ENCODE results near the gene ETF1. TPM values are rescaled to one million over a fixed set of nuclear protein-coding genes. Genes with fewer than 3 reads are reported as not detected.

Gene ETF1
- total RNA-seq, 2 donors from 2014 or later, result 67.6 to 115 TPM

DNA sequence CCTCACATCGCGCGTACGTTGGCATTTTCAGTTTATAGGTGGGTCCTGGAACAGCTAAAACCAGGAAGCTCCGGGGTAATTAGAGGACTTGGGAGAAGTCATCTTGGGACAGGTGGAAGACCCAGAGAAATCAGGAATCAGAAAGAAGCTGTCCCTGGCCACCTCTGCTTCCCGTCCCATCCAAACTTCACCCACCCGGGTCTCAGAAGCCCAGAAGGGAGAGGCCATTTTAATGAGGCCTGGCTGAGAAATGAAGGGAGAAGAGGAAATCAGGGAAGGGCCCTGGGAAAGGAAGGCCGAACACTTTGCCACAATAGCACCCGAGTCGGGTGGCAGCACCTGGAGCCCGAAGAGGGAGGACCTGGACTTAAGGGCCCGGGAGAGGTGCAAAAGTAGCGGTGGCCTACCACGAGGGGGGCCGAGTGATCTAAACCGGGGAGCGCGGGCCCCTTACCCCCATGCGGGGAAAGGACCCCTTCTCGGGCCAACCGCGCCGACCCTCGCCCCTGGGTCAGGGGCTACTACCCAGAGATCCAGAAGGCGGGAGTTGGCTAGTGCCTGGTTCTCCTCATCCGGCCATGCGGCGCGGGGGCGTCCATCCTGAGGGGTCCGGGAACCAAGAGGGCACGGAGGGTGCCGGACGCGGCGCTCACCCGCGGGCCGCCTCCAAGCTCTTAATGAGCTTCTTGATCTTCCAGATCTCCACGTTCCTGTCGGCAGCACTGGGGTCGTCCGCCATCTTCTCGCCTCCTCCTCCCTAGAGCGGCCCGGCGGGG is 668 bp downstream of the ETF1 start:
- DNase-seq (ENCODE audit: low spot score) (no peak), ATAC-seq (ENCODE audit: insufficient number of reproducible peaks, low FRiP score, low read depth) (no peak)
- H3K4me1 ChIP-seq (ENCODE audit: control insufficient read depth in 1 of 2, low read depth in 2 of 2), result peaks cover 40 to 60% of the 10 kb centered on the region in 2 donors
- peak overlapping the region; percentile 97 for H3K4me3 ChIP-seq
- no peaks in the 10 kb centered on the region for H3K27me3 ChIP-seq (replicated peaks; ENCODE audit: insufficient read depth)
- H3K9me3 ChIP-seq, result no peaks in the 10 kb centered on the region
- H3K36me3 ChIP-seq, result no peaks in the 10 kb centered on the region
- H3K27ac ChIP-seq, result peak overlapping the region; percentile 98
- TF ChIP-seq, protein P1, sequence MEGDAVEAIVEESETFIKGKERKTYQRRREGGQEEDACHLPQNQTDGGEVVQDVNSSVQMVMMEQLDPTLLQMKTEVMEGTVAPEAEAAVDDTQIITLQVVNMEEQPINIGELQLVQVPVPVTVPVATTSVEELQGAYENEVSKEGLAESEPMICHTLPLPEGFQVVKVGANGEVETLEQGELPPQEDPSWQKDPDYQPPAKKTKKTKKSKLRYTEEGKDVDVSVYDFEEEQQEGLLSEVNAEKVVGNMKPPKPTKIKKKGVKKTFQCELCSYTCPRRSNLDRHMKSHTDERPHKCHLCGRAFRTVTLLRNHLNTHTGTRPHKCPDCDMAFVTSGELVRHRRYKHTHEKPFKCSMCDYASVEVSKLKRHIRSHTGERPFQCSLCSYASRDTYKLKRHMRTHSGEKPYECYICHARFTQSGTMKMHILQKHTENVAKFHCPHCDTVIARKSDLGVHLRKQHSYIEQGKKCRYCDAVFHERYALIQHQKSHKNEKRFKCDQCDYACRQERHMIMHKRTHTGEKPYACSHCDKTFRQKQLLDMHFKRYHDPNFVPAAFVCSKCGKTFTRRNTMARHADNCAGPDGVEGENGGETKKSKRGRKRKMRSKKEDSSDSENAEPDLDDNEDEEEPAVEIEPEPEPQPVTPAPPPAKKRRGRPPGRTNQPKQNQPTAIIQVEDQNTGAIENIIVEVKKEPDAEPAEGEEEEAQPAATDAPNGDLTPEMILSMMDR (IDR thresholded peaks at IDR 0.05), result no peak

DNA sequence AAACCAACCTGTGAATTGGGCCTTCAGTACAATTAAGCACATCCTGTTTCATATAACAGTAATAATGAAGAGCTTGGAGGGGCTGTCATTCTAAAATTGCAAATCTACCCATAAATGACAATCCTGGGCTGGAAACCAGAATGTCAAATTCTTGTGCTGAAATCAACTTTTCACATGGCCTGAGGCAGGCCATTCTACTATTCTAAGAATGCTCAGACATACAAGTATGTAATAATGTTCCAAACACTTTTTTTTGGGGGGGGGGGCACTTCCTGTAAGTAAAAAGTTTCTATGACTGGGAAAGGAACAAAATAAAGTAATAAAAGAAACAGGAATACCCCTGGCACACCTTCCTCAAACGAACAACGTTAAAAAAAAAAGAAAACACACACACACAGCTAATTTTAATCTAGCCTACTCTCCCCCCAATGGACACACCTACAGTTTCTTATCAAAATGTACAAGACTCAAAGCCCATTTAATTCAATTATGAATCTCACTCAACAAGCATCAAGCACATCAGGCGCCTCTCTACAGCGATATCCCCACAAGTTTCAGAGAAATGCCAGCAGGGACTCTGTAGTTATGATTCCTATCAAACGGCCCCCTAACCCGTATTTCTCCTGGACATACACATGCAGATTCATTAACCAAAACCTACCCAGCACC is 1.4 kb downstream of the ETF1 start:
- Histone ChIP-seq H3K27me3 (replicated peaks; ENCODE audit: insufficient read depth) (no peaks in the 10 kb centered on the region), H3K9me3 (no peaks in the 10 kb centered on the region), H3K27ac (peak overlapping the region in 1 of 2 donors; percentile 98), H3K4me1 (ENCODE audit: control insufficient read depth in 1 of 2, low read depth in 2 of 2) (peaks cover 40 to 53% of the 10 kb centered on the region in 2 donors), H3K4me3 (peak overlapping the region; percentile 97), H3K36me3 (no peaks in the 10 kb centered on the region)
- no peak for ATAC-seq (ENCODE audit: insufficient number of reproducible peaks, low FRiP score, low read depth)
- TF ChIP-seq, protein P1 (IDR thresholded peaks at IDR 0.05), result no peak
- DNase-seq (ENCODE audit: low spot score), result no peak

DNA sequence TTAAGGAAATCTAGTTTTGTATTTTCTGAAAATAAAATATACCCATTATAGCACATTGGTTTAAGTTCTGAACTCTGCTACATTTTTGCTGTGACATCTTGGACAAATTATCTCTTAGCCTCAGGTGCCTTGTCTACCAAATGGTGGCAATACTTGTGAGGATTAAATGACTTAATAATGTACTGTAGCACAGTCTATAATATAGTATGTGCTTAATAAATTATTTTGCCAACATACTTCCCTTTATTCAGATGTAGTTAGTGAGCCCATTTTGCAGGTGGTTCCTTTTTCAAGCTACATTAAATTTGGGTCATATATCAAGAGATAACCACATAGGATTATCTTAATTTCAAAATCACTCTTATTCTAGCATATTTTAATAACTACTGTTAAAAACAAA is 3.2 kb downstream of the ETF1 start:
- Histone ChIP-seq H3K4me1 (ENCODE audit: control insufficient read depth in 1 of 2, low read depth in 2 of 2) (peaks cover 25 to 34% of the 10 kb centered on the region in 2 donors), H3K4me3 (no peak overlapping the region), H3K27me3 (replicated peaks; ENCODE audit: insufficient read depth) (no peaks in the 10 kb centered on the region), H3K36me3 (no peaks in the 10 kb centered on the region), H3K27ac (no peak overlapping the region), H3K9me3 (no peaks in the 10 kb centered on the region)
- ATAC-seq (ENCODE audit: insufficient number of reproducible peaks, low FRiP score, low read depth) (no peak), DNase-seq (ENCODE audit: low spot score) (no peak)
- TF ChIP-seq, protein P1 (IDR thresholded peaks at IDR 0.05), result no peak

DNA sequence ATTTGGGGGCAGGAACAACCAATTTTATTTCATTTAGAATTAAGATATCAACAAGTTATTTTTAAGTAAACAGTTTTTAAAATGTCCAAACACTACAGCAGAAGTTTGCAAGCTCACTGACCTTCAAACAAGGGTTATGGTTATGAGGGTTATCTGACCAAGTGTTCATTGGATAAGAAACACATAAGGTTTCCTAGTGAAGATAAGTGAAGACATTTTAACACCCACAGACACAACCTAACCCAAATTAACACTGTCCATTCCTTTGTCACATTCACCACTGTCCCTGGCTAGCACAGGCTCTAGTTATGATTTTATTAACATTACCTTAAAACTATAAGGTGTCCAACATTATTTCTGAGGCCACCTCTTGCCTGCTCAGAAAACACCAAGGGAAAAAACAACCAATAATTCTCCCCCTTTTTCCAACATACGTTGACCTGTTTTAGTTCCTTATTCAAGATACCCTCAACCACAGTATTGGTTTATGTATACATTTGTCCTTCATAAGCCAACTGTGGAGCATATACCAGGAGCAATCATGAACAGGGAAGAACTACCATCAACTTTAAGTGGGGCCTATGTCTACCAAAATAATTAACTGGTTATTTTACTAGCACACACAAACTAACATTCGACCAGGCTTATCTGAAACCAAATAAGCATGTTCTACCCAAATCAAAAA is 4.0 kb downstream of the ETF1 start:
- Histone ChIP-seq H3K36me3 (no peaks in the 10 kb centered on the region), H3K27ac (no peak overlapping the region), H3K4me1 (ENCODE audit: control insufficient read depth in 1 of 2, low read depth in 2 of 2) (peaks cover 19 to 28% of the 10 kb centered on the region in 2 donors), H3K27me3 (replicated peaks; ENCODE audit: insufficient read depth) (no peaks in the 10 kb centered on the region), H3K4me3 (no peak overlapping the region), H3K9me3 (no peaks in the 10 kb centered on the region)
- TF ChIP-seq, protein P1 (IDR thresholded peaks at IDR 0.05), result no peak
- no peak for ATAC-seq (ENCODE audit: insufficient number of reproducible peaks, low FRiP score, low read depth)
- no peak for DNase-seq (ENCODE audit: low spot score)

All from thoracic aorta (tissue), 2 donors.